Parathyroid adenoma (tissue), 2 donors: Measurements from ENCODE around the gene PCBD1.

ENCODE experiments used
- H2AFZ ChIP-seq: fragments of 300-600 bp; sonication (generic); one replicate; pipeline ENCODE4 v1.7.0; 2017; ENCODE audit warnings: antibody characterized with exemption, mild to moderate bottlenecking
- H3K27ac ChIP-seq: fragments of 300-600 bp; sonication (generic); one replicate; pipeline ENCODE4 v1.7.0; 2017
- H3K27me3 ChIP-seq: fragments of 300-600 bp; sonication (generic); one replicate; pipeline ENCODE4 v1.7.0; 2017; ENCODE audit warnings: low read length; ENCODE audit not compliant: control insufficient read depth, insufficient read depth
- H3K36me3 ChIP-seq: fragments of 300-600 bp; sonication (generic); one replicate; pipeline ENCODE4 v1.7.0; 2017; ENCODE audit warnings: low read length; ENCODE audit not compliant: control insufficient read depth, insufficient read depth
- H3K4me1 ChIP-seq: fragments of 300-600 bp; sonication (generic); one replicate; pipeline ENCODE4 v1.7.0; 2017; ENCODE audit warnings: control low read depth
- H3K4me2 ChIP-seq: fragments of 300-600 bp; sonication (generic); one replicate; pipeline ENCODE4 v1.7.0; 2017; ENCODE audit warnings: low read length
- H3K4me3 ChIP-seq: fragments of 300-600 bp; sonication (generic); one replicate; pipeline ENCODE4 v1.7.0; 2017; ENCODE audit warnings: low read depth, low read length
- H3K79me2 ChIP-seq: fragments of 300-600 bp; sonication (generic); one replicate; pipeline ENCODE4 v1.7.0; 2017; ENCODE audit warnings: control low read depth
- H3K9ac ChIP-seq: fragments of 300-600 bp; sonication (generic); one replicate; pipeline ENCODE4 v1.7.0; 2017; ENCODE audit warnings: mild to moderate bottlenecking
- H3K9me3 ChIP-seq: fragments of 300-600 bp; sonication (generic); one replicate; pipeline ENCODE4 v1.7.0; 2017; ENCODE audit warnings: low read length; ENCODE audit not compliant: control insufficient read depth
- TF ChIP-seq, protein P1 (sequence below): fragments of 300-600 bp; sonication (generic); IDR thresholded peaks from one replicate; pipeline ENCODE4 v1.7.0; 2017; ENCODE audit warnings: antibody characterized with exemption, mild to moderate bottlenecking
- donor health status: primary hyperparathyroidism.

Gene PCBD1

DNA sequence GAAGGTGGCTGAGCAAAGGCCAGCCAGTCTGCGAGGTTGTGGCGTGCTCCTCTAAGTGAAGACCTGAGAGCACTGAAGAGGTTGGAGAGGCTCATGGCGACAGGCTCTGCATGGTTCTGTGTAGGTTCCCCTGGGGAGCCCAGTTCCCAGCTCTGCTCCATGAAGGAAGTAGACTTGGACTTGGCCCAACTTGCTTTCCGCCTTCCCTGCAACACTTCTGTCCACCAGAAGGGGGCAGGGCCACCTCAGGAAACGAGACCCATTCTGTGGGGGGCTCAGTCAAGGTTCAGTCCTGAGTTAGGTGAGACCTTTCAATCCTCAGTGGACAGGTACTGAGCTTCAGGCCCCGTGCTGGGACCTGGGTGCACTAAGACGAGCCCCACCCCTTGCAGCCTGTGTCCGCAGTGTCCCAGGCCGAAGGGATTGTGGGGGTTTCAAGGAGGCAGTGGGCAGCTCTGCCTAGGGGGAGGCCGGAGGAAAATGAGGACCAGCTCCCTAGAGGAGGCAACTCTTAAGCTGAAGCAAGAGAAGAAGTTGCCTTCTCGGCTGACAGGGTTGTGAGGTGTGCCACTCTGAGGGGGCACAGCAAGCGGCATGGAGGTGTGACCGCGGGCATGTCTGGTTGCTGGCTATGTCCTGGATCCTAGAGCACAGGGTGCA is 15.0 kb upstream of the PCBD1 start:
- Histone ChIP-seq H3K36me3 (no peaks in the 10 kb centered on the region), H3K4me2 (no peak overlapping the region), H3K79me2 (no peaks in the 10 kb centered on the region), H3K4me1 (no peaks in the 10 kb centered on the region), H3K27ac (no peak overlapping the region), H3K4me3 (no peak overlapping the region), H2AFZ (no peak overlapping the region), H3K9me3 (no peaks in the 10 kb centered on the region), H3K9ac (no peak overlapping the region), H3K27me3 (no peaks in the 10 kb centered on the region)
- TF ChIP-seq, protein P1, sequence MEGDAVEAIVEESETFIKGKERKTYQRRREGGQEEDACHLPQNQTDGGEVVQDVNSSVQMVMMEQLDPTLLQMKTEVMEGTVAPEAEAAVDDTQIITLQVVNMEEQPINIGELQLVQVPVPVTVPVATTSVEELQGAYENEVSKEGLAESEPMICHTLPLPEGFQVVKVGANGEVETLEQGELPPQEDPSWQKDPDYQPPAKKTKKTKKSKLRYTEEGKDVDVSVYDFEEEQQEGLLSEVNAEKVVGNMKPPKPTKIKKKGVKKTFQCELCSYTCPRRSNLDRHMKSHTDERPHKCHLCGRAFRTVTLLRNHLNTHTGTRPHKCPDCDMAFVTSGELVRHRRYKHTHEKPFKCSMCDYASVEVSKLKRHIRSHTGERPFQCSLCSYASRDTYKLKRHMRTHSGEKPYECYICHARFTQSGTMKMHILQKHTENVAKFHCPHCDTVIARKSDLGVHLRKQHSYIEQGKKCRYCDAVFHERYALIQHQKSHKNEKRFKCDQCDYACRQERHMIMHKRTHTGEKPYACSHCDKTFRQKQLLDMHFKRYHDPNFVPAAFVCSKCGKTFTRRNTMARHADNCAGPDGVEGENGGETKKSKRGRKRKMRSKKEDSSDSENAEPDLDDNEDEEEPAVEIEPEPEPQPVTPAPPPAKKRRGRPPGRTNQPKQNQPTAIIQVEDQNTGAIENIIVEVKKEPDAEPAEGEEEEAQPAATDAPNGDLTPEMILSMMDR = peak; percentile 66

DNA sequence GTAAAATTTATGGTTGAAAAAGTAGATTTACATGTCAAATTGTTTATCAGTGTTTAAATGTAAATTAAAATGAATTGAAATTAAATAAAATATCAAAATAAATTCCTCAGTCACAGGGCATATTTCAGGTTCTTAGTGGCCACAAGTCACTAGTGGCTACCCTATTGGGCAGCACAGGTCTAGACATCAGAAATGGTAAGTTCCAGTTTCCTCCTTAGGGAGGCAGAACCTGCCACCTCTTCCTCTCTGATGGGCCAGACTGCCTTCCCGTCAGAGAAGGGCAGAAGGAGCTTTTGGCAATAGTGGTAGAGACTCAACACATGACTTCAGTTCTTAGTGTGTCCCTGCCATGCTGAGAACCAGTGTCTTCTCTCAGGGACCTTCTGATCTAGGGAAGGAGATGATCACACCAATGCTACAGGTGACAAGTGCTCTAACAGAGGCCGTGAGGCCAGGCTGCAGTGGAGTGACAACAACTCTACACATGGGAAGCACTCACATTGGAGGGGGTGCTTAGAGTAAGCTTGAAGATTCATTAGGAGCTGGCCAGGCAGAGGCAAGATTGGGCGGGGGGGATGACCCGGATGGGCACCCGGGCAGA is 14.4 kb upstream of the PCBD1 start:
- Histone ChIP-seq H2AFZ (no peak overlapping the region), H3K4me1 (no peaks in the 10 kb centered on the region), H3K79me2 (no peaks in the 10 kb centered on the region), H3K27ac (no peak overlapping the region), H3K9me3 (no peaks in the 10 kb centered on the region), H3K4me2 (no peak overlapping the region), H3K9ac (no peak overlapping the region), H3K36me3 (no peaks in the 10 kb centered on the region), H3K27me3 (no peaks in the 10 kb centered on the region), H3K4me3 (no peak overlapping the region)
- TF ChIP-seq, protein P1 = no peak

- no peaks in the 10 kb centered on the region for H3K36me3 ChIP-seq
- no peaks in the 10 kb centered on the region for H3K27me3 ChIP-seq
- H3K27ac ChIP-seq = no peak overlapping the region
- no peak overlapping the region for H3K9ac ChIP-seq
- no peak overlapping the region for H2AFZ ChIP-seq
- H3K79me2 ChIP-seq = no peaks in the 10 kb centered on the region
- H3K4me3 ChIP-seq = no peak overlapping the region
- TF ChIP-seq, protein P1 = no peak
- no peak overlapping the region for H3K4me2 ChIP-seq
- H3K4me1 ChIP-seq = no peaks in the 10 kb centered on the region
- H3K9me3 ChIP-seq = no peaks in the 10 kb centered on the region
Measured at GRCh38 chr10:70901276-70901878, 13.0 kb upstream of the PCBD1 start.

DNA sequence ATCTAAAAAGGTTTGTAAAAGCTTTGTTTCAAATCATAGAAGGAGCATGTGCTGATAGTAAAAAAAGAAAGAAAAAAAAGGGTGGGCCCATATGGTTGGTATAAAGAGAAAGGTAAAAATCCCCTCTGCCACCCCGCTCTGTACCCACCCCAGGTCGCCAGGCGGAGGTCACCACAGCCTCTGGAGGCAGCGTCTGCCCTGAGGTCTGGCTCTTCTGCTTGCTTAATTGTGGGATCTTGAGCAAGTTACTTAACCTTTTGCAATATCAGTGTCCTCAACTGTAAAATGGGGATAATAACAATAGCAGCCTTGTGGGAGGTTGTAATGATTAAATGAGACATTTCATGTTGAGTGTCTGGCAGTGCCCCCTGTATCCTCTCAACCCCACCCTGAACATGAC is 10.7 kb upstream of the PCBD1 start:
- no peak overlapping the region for H3K4me3 ChIP-seq
- H3K4me1 ChIP-seq = no peaks in the 10 kb centered on the region
- H3K79me2 ChIP-seq = no peaks in the 10 kb centered on the region
- no peak overlapping the region for H2AFZ ChIP-seq
- no peak overlapping the region for H3K4me2 ChIP-seq
- H3K9ac ChIP-seq = no peak overlapping the region
- H3K27ac ChIP-seq = no peak overlapping the region
- TF ChIP-seq, protein P1 = no peak
- H3K36me3 ChIP-seq = no peaks in the 10 kb centered on the region
- no peaks in the 10 kb centered on the region for H3K27me3 ChIP-seq
- no peaks in the 10 kb centered on the region for H3K9me3 ChIP-seq
